CD4-positive, alpha-beta T cell treated with Interleukin-2 at 100 ng/mL for 4 hours (primary cell): ENCODE data around the gene BLCAP.
"Not testable (repeated sequence)": the region's sequence is repeated elsewhere in the genome, so short reads cannot be mapped to it uniquely, and the experiment has no call there.

ENCODE experiments used
- DNase-seq: peaks from one replicate; pipeline ENCODE4 v3.0.0-alpha.2; 2020; ENCODE audit warnings: low spot score

BLCAP gene, protein sequence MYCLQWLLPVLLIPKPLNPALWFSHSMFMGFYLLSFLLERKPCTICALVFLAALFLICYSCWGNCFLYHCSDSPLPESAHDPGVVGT

DNA sequence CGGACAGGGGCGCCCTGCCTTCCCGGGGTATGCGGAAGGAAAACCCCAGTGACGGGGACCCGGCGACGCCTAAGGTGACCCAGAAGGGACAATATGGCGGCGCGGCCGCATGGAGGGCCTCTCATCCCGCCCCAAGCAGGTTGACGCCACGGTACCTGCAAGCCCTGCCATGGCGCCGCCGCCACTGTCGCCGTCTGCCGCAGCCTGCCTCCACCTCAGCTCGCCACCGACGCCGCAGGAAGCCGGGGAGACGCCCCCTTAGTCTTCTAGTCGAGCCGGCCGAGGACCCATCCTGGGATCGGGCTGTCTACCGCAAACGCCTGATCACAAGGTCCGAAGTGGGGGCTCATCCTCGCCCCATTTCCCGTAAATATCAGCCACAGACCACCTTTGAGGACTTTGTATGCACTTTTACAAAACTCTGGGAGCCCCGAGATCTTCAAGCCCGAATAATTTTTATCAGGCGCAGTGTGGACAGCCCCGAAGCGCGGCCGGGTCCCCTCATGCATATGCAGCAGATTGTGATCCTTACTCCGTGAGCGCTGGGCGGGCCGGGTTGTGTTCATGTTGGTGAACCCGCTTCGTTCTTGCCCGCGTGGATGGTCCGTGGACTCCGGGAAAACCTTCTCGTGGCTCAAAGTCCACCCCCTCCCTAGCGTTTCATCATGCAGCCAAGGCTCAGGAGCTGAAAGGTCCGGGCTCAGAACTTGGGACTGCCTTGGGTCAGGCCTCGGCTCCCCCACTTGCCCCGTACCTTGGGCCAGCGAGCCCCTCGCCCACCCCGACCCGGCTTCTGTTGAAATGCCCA, at the start of gene BLCAP:
Gene BLCAP, minus strand, starts transcription at position 239 of the 808 bp plus-strand sequence. CDS start 8,702 bp downstream, outside the sequence.
- peak; percentile 93 for DNase-seq

DNA sequence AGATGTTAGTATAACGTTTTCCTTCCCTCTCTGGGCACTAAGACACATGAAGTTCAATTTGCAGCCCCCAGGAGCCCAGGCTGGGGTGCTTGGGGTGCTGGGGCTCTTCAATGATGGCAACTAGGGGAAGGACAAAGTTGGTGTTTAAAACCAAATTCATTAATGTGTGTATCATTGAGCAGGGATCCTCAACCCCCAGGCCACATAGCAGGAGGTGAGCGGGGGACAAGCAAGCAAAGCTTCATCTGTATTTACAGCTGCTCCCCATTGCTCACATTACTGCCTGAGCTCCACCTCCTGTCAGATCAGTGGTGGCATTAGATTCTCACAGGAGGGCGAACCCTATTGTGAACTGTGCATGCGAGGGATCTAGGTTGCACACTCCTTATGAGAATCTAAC, 49.8 kb upstream of the BLCAP start:
- DNase-seq: not testable (repeated sequence)

DNA sequence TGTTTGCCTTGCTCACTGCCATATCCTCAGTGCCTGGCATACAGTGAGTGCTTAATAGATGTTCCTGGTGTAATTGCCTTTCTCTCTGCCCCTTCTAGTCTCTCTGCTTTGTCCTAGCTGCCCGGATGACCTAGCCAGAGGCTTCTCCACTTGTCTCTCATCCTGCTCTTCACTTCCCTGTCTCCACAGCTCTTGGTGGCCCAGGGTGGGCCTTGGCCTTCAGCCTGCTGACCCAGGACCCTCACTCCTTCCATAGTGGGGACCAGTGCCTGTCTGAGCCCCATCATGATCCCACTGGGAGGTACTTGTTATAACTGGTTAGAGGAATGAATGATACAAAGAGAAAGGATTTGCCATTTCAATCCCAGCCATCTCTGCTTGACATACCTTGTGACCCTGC, 49.2 kb upstream of the BLCAP start:
- no peak for DNase-seq

DNA sequence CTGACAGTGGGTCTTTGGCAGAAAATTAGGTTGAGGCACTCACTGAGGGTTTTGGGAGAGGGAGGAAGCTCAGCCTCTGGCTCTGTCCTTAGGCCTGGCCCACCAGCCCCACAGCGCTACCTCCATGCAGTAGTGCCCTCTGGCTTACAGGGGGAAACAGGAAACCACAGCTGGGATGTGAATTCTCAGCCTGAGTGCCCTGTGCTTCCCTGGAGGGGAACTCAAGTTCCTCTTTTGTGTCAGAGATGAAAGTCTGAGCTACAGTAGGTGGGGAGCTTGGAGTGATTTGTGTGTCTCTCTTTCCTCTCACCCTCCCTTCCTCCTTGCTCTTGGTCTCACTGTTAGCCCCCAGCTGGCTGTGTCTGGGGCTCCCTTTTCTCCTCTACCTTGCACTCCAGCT, 48.2 kb upstream of the BLCAP start:
- DNase-seq: no peak

DNA sequence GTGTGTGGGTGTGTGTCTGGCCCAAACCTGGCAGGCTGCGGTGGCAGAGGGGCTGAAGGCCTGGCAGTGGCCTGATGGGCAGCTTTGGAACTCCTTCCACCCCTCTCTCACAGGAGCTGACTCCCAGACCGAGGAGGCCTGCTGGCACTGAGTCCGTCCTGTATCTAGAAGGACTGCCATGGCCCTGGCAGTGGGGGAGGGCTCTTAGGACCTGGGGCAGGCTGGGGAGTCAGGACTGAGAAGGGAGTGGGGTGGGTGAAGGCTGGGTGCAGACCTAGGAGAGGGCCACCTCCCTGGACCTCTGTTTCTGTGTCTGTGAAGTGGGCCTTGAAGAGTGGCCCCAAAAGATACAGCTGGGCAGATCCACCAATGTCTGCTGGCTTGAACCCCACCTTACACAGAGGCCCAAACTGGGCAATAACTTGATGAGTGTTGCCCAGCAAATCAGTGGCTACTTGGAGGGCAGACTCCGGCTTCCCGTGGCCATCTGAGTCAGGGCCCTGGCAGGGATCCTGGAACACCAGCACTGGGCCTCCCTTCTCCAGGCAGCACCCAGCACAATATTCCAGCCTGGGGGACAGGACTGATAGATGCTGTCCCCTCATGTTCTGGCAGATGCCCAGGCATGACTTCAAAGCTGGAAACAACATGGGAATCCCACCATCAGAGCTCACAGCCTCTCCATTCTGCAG, 46.7 kb upstream of the BLCAP start:
- no peak for DNase-seq

DNA sequence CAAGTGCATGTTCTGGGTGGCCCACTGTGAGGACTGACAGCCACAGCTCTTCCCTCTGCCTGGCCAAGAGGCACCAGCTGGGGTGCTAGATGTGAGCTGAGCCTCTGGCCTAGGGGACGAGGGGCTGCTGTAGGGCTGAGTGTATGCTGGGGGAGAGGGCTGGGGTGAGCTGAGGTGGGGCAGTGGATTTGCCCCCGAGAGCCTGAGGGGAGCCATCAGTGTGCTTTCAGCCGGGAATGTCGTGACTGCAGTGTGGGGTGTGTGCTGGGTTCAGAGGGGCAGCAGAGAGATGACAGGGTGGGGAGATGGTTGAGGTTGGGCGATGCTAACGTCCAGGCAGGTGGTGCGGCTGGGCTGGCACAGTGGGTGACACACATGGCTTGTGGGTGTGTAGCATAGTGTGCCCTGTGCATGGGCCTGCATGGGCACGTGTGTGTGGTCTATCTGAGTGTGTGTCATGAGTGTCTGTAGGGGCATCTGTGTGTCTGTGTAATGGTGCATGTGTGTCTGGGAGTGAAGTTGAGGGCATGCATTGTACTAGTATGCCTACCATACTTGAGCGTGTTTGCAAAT, 46.0 kb upstream of the BLCAP start:
- no peak for DNase-seq

DNA sequence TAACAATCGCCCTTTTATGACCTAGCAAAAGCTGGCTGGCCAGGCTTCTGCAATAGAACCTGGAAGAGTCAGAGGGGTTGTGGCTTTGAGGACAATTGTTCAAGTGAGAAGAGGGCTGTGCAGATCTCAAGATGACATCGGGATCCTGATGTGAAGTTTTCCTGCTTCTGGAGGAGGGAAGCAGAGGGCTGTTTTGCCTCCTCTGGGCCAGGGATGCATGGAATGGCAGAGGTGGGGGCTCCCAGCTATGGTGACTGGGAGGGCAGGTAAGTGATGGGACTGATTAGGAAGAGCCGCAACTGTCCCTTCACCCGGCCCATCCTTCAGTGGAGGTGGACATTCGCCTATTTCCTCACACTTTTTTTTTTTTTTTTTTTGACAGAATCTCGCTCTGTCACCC, 43.4 kb upstream of the BLCAP start:
- no peak for DNase-seq

DNA sequence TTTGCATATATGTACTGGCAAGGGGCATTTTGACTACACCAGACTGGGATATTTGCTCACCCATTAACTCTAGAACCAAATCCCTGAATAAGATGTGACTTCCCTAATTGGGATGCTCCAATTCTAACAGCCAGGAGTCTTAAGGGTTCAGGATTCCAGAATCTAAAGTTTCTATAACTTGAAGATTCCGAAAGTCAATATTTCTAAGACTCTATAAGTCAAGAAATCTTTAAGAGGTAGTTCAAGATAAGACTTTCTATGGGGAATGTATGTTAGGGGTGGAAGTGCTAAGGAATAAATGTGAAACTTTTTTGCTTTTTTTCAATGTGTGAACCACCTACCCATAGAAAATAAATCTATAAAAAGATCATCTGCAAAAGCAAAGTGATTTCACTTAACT, 42.7 kb upstream of the BLCAP start:
- DNase-seq: no peak

DNA sequence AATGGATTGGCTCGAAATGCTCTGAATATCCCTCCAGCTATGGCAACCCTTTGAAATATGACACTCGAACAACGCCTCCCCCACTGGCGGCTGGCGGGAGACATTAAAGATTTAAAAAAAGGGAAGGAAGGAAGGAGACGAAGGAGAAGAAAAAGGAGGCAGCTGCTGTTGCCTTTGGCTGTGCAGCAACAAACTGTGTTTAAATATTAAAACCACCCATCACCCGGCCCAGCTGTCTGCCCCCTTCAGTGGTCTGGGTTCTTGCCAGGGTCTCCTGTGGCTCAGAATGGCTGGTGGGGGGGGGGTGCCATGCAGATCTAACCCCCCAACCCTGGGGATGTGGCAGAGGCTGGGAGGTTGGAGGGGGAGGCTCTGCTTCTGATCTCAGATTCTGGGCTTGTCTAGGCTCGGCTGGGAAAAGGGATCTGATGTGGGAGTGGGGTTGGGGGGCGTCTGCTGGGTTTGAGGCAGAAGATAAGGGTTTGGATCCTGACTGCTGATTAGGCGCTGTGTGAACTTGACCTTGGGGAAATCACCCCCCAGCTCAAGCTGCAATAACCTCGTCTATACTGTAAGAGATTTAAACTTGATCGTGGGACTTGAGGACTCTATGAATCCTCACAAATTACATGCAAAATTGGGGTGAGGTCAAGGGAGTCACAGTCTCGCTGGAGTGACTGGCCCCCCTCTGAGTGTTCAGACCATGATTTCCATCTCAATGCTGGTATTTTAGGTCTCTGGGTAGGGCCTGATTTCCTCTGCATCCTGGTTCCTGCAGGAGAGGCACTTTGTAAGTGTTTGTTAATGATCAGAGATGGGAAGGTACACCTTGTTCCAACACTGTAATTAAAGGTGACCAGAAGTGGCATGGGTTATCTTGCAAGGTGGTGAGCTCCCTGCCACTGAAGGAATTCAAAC, 40.3 kb upstream of the BLCAP start:
- no peak for DNase-seq

DNA sequence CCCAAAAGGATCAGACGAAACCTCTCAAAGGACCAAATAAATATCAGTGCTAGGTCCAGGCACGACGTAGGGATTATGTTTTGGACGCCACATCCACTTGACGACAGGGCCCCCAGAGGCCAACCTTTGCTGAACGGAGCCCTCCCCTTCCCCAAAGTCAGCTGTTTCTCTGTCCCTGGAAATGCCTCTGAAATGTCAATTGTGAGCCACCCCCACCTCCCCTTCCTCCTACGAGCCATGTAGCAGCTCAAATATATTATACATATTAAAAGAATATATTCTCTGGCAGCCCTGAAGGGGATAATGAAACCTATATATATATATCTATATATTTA, 39.6 kb upstream of the BLCAP start:
- no peak for DNase-seq

DNA sequence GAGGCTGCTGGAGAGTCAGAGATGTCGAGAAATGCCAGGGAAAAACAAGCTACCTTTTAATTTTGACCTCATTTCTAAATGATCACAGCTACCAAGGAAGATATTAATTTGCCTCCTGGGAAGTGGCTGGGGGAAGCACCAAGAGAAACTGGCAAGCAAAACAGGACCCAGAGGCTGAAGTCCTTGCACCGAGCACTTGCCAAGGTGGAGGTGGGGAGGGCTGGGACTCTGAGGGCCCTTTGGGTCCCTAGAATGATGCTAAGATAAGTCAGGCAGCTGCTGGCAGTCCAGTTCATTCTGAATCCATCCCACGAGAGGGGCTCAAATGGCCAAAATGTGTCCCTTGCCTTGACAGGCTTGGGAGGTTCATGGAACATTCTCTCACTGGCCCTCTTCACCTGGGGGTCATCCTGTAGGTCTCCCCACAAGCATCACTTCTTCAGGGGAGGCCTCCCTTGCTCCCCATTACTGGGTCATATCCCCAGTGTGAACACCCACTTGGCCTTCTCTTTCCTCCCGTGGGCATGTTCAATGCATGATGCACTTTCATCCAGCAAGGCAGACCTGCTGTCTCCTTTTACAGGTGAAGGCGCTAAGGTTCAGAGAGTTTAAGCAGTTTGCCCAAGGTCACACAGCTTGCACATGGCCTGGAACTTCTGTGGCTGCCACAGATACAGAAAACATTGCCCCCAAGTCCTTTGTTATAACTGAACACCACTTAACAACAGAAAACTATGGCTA, 39.1 kb upstream of the BLCAP start:
- no peak for DNase-seq

DNA sequence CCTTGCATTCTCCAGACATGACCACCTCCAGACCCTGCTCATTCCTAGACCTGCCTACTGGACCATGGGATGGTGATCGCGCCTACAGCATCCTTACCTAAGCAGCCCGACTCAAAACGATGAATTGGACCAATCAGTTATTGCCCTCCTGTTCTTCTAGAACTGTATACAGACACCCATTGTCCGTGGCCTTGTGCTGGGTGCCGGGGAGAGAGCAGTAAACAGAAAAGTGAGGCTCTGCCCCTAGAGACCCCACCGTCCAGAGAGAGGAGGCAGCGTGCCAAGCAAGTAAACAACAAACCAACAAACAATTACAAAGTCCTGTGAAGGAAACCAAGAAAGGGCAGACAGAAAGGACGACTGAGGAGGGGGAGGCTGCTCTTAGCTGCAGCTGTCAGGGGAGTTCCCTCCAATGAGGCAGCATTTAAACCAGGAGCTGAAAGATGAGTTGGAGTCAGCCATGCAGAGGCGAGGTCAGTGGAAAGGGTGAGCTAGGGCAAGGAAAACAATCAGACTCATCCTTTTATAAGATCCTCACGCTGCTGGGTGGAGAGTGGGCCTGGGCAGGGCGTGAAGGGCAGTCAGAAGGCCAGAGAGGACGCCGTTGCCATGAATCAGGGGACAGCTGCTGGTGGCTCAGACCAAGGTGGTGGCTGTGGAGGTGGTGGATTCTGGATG, 37.6 kb upstream of the BLCAP start:
- DNase-seq: no peak

DNA sequence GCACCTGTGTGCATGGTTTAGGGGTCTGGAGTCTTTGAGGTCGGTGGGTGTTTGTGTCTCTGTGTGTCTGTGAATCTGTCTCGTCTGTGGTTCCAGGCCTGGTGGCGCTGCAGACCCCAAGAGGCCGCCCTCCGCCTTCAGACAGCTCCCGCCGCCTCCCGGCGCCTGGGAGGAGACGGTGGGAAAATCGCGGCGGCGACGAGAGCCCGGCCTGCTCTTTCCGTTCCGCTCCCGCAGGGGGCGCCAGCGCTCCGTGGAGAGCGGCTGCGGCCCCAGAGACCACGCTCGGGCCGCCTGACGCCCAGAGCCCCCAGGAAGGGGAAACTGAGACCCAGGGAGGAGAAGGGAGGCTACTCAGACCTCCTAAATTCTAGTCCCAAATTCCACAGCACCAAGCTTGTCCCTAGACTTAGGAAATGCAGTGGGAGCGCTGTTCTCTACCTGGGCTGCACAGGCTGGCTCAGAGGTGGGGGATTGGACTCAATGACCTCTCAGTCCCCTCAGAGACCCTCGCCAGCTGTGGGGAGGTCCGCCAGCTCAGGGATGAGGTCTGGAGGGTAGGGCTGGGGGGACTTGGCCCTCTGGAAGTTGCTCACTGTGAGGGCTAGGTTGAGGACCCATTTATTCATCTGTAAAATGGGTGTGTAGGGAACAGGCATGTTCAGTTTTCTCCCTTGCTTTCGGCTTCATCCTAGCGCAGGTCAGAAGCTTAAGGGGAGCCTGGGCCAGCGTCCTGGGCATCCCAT, 36.9 kb upstream of the BLCAP start:
- DNase-seq: peak; percentile 29

DNA sequence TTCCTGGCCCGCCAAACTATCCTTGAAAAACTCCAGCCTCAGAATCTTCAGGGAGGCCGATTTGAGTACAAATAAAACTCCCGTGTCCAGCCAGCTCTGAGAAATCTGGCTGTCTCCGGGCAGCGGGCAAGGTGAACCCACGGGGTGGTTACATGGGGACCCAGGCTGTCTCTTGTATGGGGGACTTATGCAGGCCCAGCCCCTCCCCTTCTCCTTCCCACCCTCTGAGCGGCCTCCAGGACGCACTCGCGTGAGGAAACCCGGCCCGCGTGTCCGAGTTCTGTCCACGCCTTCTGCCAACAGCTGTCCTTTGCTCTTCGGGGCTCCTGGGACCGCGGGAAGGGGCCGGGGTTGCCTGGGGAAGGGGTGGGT, 36.3 kb upstream of the BLCAP start:
- DNase-seq: no peak

DNA sequence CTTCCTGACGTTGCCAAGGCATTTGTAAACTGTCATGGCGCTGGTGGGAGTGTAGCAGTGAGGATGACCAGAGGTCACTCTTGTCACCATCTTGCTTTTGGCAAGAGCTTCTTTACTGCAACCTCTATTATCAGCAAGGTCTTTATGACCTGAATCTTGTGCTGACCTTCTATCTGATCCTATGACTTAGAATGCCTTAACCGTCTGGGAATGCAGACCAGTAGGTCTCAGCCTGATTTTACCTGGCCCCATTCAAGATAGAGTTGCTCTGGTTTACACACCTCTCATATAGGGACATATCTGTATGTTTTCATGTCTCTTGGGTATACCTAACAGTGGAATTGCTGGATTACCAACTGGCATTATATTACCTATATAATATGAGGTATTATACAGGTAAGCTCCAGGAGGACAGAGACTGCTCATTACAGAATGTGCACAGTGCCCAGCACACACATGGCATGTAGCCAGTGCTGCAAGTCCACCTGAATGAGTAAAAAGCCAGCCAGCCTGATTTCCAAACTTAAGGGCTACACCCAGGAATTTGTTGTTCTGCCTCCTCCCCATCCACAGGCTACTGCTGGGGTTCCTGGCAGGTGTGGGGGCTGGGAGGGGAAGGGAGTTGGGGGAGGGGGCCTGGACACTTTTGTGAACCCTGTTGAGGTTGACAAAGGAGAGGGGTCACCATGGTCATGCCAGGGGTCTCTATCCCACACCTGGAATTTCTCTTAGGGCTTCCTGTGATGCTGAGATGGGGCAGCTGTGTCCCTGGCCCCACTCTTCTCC, 35.2 kb upstream of the BLCAP start:
- DNase-seq: no peak

DNA sequence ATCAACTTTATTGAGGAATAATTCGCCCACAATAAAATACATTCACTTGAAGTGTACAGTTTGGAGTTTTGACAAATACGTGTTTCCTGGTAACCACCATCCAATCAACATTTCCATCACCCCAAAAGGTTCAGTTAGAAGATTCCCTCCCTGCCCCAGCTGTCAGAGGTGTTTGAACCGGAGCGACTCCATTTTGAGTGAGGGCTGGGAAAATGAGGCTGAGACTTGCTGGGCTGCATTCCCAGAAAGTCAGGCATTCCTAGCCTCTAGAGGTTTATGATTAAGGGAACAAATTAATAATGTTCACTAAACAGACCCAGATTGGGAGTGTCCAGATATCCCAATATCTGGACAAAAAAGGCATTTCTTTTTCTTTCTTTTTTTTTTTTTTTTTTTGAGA, 33.0 kb upstream of the BLCAP start:
- no peak for DNase-seq

DNA sequence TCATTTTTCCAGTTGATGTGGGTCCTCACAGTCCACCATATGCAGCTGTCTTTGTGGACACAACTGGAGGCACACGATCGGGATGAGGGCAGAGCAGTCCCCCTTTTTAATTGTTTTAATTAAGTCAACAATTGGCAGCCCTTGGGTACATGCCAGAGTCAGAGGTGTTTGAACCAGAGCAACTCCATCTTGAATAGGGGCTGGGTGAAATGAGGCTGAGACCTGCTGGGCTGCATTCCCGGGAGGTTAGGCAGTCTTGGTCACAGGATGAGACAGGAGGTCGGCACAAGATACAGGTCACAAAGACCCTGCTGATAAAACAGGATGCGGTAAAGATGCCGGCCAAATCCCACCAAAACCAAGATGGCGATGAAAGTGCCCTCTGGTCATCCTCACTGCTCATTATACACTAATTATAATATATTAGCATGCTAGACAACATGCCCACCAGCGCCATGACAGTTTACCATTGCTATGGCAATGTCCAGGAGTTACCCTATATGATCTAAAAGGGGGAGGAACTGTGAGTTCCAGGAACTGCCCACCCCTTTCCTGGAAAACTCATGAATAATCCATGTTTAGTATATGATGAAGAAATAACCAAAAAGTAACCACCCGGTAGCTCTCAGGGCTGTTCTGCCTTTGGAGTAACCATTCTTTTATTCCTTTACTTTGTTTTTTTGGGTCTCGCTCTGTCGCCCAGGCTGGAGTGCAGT, 31.8 kb upstream of the BLCAP start:
- DNase-seq: no peak

DNA sequence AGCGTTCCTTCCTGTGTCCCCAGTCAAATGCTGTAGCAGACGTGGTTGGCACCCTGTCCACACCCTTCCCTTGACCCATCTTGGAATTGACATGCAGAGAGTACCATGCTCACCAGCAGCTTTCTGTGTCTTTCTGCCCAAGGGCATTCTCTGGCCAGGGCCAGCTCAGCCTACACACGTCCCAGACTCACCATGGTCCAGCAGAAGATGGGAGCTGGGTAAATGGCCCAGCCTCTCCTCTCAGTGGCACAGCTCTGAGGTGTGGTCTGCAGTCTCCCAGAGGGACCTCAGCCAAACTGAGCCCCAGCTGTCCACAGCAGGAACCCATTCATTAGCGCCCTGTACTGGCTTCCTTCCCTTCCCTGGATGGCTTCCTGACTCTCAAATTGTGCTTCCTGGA, 31.1 kb upstream of the BLCAP start:
- no peak for DNase-seq

DNA sequence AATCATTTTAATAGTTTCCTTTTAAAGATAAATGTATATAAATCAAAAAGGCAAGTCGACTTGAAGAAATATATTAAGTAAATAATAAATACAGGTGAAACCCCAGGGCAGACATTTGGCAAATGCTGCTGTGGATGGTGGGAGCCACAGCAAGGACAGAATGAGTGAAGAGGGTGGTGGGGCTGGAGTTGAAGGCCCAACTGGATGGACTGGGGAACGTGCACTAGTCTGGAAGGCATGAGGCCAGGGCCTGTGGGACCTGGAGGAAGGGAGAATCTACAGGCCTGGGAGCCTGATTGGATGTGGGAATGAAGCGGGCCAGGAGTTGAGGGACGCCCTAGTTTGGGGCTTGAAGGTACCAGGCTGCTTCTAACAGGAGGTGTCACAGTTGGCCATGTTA, 30.6 kb upstream of the BLCAP start:
- DNase-seq: no peak
